ENCODE data around the gene ARMH1. TPM values are rescaled to one million over a fixed set of nuclear protein-coding genes. Genes with fewer than 3 reads are reported as not detected.

Gene ARMH1
- polyA plus RNA-seq, 1 donor: 7.3 TPM

DNA sequence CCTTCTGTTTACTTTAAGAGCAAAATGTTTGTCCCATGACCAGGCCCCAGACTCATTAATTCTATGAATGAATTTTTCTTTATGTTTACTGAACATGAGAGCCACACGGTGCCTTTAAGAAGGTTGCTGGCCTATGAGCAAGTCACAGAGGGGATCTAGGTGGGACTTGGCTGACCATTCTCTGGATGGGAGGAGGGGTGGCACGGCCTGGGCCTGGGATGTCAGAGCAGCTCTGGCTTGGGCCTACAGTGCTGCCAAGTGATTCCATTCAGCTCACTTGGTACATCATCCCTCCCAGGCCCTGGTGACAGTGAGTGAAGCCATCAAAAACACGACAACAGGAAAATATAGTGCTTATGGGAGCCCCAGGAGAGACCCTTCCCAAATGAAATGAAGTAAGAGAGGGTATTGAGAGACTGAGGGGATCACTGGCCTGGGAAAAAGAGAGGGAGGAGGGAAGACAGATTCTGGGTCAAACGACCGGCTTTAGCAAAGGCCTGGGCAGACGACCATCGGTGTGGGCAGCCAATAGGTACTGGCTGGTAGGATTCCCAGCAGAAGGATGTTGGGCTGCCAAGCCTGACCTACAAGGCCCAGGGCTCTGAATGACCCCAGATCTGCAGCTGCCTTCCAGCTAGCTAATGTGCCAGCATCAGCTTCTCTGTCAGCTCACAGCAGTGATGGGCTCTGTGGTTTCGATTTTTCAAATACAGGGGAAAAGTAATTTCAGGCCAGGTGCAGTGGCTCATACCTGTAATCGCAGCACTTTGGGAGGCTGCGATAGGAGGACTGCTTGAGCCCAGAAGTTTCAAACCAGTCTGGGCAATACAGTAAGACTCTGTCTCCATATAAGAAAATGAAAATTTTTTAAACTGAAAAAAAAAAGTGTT is 3.5 kb upstream of the ARMH1 start:
- no peak for DNase-seq

DNA sequence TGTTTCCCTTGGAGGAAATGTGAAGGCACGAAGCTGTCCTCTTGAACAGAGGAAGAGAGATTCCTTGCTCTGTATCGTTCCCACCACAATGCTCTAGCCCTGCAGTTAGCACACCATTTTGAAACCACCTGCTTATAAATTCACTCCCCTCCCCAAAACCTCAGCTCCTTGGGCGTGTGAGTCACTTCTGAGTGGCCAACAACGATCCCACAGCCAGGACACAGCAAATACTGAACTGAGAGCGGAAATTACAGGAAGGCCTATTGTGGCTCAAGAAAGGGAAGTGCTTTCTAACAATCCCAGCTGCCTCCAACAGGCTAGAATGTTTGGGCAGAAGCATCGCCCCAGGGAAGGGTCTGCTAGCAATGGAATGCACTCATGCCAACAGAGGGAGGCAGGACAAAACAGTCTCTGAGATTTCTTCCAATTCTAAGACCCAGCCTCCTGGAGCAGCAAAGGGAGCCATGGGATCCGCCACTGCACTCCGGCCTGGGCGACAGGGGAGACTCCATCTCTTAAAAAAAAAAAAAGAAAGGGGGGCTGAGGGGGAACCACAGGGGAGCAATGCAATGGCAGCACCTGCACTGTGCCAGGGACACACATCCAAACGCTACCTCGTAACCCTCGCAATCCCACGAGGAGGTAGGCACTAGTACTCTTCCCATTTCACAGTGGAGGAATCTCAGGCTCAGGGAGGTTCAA is 2.1 kb upstream of the ARMH1 start:
- no peak for DNase-seq

DNA sequence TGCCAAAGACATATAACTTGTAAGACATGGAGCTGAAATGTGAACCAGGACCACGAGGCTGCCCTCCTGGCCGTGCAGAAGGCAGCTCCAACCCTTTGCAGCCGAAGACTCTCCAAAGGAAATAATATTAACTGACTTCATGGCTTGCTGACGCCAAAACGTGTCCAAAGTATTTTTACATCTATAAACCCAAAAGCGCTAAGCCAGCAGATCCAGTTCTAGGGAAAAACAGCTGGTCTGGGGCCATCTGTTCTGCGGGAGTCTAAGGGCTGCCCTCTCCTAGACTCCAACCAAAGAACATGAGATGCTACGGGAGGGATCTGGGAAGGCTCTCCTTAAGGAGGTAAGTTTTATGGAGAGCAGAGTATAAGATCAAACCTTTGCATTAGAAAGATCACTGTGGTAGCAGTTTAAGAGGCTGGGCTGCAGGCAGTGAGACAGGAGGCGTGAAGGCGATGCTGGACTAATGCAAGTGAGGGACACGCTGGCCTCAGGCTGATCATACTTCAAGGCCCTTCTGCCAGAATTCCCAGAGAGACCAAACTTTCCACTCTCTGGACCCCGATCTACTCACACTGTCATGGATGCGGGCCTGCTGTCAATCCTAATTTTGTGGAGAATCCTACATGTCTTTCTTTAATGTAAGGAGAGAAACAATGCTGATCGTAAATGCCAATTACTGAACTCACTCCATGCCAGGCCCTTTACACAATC is 1.4 kb upstream of the ARMH1 start:
- no peak for DNase-seq

DNA sequence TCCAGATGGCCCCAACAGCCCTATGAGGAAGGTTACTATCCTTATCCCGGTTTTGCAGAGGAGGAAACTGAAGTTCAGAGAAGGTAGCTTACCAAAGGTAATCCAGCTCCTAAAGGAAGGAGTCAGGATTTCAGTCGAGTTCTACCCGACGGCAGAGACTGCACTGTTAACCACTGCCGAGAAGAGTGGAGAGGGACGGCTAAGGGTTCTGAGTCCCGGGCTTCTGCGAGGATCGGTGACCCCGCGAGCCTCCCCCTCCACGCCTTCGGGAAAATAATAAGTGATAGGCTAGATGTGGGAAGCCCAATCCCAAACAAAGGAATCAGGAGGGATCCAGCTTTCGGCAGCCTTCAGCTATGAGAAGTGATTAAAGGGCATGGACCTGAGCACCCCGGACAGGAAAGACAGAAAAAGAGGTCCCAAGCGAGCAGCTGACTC is 820 bp upstream of the ARMH1 start:
- no peak for DNase-seq

DNA sequence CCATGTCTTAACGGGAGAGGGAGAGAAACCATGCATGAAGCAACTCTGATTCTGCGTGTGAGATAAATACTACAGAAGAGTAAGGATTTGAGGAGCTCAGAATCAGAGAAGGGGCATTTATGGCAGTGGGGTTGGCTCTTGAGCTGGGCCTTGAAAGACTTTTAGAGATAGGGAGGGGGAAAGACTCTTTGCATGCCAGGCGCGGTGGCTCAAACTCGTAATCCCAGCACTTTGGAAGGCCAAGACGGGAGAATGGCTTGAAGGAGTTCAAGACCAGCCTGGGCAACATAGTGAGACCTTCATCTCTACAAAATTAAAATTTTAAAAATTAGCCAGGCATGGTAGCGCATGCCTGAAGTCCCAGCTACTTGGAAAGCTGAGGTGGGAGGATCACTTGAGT is 672 bp downstream of the ARMH1 start:
- DNase-seq: no peak

DNA sequence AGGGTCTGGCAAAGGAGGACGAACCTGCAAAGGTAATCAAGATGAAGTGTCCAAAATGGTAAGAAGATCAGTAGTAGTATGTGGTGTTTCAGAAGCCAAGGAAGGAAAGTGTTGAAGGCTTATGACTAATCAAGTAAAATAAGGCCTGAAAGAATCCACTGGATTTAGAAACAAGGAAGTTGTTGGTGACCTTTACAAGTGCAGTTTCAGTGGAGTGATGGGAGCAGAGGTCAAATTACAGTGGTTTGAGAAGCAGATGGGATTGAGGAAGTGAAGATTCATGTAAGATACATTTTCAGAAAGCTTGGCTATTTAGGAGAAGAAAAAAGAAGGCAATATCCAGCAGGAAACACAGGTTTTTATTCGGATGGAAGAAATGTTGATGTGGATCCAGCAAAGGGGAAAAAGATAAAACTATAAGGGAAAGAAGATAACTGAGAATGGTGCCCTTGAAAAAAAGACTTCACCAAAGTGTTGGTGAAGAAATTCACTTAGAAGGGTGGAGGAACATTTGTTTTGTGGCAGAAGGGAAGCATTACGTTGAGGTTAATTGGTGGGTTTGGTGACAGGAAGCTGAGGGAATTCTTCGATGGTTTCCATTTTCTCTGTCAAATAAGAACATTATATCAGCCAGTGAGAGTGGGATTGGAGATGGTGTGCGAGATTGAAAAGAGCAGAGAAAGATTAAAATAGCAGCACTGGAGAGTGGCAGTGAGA is 2.1 kb downstream of the ARMH1 start:
- DNase-seq: no peak

DNA sequence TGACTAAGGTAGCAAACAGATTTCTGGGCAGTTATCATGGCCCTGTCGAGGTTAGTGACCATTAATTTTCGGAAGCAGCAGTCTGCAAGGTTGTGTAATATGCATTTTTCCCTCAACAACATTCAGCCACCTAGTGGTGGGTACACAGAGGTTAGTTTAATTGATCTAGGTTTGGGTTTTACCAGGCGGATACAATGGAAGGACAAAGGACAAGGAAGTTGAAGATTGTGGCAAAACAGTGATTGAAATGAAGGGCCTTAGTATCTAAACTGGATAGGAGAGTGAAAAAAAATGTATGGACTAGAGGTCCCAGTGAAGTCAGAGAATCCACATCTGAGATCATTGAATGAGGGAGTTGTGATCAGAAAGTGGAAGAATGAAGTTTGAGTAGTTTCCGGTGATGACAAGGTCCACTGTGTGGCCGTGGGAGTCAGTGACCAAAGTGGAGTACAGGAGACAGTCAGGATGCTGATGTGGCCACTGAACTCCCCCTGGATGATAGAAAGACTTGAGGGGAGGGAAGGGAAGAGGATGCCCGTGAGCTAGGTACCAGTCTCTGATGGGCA is 2.8 kb downstream of the ARMH1 start:
- DNase-seq: no peak

DNA sequence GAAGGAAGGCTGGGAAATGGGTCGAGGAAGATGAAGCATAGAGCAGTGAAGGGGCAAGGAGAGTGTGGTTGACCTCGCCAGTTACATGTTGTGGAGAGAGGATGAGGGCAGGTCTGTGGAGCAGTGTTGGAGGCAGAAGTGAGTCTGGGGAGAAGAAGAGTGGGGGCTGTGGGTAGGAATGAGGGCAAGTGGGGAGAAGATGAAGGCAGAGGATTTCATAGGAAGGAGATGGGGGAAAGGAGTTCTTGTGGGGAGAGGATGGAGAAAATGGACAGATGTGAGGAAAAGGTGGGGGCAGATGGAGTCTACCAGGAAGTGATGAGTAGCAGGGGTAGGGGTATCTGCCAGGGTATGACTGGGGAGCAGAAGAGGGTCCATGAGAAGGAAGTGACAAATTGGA is 3.6 kb downstream of the ARMH1 start:
- no peak for DNase-seq

DNA sequence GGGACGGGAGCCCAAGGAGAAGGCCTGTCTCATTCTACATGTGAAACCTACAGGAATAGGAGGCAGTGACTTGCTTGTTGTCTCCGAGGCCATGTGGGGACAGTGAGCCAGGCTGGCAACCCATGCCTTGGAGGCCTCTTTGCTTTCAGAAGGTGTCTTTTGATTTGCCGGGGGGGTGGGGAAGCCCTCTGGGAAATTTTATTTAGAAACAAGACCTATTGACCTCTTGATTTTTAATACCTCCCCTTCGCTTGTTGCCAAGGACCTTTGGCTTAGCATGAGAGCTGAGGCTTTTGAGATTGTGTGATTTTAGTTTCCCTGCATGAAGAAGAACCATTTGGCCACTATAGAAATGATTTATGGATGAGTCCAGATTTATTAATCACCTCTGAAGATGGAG is 4.1 kb downstream of the ARMH1 start:
- DNase-seq: no peak

DNA sequence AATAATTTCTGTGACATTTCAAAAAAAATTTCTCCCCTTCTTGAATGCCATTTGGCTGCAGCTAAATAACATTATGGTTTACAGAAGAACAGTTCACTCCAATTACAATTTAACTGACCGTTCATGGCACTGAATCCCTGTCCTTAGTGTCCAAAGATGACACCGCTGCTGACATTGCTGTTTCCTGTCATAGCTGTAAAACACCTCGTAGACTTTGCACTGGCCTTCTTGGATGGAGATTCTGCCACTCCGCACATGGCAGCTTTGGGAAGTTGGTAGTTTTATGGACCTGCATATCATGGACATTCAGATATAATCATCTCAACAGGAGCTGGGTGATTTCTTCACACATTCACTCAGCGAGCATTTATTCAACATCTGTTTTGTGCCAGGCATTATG is 5.0 kb downstream of the ARMH1 start:
- DNase-seq: no peak

DNA sequence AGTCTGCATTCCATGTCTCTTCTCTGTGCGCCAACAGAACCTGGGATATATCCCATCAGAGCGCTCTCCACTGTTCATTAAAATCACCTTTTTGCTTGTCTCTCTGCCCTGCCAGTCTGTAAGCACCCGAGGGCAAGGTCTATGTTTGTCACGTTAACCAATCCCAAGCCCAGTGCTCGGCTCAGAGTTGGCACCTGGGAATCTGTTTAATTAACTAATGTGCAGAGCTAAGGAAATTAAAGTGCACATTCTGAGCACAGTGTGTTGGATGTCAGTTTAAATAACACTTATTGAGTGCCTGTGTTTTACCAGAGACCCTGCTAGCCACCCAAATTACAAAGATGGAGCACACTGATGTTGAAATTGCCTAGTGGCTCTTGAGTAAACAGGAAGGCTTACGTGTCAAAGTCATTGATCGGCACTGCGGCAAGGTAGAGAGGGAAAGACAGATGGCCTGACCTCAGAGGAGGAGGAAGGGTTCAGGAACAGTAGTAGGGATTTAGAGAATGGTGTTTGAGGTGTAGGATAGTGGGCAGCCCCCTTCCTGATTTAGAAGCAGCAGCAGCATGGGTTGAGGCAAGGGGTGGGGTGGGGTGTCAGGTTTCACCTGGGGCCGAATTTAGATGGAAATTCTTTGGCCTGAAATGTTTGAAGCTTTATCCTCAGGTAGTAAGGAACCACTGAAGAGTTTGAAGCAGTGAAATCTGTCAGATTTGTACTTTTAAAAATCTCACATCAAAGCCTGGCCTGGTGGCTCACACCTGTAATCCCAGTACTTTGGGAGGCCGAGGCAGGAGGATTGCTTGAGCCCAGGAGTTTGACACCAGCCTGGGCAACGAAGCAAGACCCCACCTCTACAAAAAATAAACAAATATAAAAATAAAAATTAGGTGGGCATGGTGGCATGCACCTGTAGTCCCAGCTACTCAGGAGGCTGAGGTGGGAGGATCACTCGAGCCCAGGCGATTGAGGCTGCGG is 7.7 kb downstream of the ARMH1 start:
- no peak for DNase-seq

DNA sequence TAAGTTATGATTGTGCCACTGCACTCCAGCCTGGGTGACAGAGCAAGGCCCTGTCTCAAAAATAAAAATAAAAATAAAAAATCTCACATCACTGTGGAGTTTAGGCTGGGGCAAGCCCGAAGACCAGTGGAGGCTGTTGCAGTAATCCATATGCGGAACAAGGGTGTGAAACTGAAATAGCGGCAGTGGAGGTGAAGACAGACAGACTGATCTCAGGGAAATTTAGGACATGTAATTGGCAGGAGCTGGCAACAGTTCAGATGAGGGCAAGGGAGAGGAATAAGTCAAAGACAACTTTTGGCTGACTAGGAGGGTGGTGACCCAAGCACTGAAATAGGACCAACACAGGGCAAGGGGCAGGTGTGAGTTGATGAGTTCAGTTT is 8.4 kb downstream of the ARMH1 start:
- no peak for DNase-seq

DNA sequence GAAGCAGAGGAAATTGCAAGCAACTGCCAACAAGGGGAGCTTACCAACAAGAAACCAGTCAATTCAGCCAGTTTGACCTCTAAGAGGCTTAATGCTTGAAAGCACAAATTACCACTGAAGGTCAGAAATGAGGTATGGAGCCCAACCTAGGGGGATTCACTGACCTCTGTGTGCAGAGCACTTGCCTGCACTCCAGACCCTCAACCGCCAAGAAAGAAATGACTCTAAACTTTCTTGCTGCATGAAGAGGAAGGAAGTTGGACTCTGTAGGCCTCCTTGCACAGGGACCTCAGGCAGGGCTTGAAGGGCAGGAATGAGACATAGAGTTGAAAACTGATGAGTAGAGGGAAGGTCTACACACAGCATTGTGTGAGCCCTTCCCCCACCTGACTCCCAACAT is 10.0 kb downstream of the ARMH1 start:
- no peak for DNase-seq

DNA sequence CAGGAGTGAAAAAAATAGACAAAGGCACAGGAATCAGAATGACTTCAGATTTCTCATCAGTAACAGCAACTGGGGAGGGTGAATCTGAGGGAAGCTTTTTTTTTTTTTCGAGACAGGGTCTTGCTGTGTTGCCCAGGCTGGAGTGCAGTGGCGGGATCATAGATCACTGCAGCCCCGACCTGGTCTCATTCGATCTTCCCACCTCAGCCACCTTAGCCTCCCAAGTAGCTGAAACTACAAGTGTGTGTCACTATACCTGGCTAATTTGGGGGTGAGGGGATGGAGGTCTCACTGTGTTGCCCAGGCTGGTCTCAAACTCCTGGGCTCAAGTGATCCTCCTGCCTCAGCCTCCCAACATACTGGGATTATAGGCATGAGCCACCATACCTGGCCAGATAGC is 10.7 kb downstream of the ARMH1 start:
- no peak for DNase-seq

DNA sequence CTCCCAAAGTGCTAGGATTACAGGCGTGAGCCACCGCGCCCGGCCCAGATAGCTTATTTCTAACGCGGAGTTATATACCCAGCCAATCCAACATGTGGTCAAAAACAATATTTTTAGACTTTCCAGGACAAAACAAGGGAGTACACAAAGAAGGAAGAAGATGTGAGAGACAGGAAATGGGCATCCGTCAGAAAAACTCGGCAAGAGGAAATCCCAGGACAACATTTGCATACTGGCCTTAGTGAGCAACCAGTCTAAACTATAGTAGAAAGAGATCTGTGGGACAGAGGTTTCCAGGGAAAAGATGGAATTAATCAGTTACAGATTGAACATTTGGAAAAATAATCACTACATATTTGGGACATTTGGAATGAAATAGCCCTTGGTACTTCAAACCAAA is 11.4 kb downstream of the ARMH1 start:
- DNase-seq: no peak

DNA sequence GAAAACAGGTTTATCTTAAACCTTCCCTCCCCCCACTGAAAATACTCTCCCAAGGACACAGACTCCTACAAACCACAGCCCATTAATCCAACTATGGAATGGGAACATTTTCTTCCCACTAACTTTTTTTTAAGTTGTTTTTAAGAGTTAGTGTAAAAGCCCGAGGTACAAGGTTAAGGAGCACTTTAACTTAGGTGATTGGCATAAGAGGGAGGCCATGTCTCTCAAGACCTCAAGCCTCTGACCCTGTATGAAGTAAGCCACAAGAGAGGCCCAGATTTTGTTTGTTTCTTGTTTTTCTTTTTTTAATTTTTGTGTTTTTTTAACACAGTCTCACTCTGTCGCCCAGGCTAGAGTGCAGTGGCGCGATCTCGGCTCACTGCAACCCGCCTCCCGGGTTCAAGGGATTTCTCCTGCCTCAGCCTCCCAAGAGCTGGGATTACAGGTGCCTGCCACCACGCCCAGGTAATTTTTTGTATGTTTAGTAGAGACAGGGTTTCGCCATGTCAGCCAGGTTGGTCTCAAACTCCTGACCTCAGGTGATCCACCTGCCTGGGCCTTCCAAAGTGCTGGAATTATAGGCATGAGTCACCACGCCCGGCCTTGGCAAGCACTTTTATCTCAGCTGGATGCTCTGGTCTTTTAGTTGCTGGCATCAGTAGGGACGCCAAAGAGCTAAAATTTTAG is 14.4 kb downstream of the ARMH1 start:
- DNase-seq: no peak

DNA sequence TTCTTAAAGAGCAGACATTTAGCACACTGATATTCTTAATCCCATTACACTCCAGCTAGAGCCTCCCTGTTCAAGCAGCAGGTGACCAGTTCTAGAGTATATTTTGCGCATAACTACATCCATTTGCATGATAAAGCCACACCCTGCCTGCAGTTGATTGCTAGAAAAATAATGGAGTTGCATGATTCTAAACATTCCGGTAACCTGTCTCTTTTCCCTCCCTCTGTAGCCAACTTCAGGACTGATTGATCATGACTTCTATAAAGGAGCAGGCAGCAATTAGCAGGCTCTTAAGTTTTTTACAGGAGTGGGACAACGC is 14.9 kb downstream of the ARMH1 start:
- DNase-seq: no peak

DNA sequence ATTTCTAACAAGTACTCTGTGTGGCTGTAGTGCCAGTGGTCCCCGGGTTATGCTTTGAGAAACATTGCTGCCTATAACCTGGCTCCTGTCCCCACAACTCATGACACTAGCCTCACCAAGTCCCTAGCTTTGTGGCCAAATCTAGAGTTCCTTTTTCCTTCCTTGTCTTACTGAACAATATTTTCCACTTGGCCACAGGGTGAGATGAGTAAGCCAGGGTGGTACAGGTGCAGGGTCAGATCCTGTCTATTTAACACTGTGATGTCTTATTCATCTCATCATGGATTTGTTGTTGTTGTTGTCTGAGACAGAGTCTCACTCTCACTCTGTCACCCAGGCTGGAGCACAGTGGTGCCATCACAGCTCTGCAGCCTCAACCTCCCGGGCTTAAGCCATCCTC is 18.6 kb downstream of the ARMH1 start:
- no peak for DNase-seq

DNA sequence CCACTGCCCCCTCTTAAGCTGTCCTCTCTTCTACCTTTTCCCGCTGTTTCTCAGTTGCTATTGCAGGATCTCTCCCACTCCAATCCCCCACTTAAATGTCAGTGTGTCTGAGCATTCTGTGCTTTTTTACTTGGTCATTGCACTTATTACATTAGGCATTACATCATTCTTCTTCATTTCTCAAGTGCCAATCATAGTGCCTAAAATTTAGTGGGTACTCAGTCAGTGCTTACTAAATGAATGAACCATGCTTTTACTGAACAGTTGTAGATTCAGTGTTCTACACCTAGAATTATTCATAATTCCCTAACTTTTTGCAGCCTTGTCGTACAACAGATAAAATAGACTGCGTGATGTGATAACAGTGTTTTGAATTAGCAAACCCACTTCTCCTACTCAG is 19.4 kb downstream of the ARMH1 start:
- DNase-seq: no peak

DNA sequence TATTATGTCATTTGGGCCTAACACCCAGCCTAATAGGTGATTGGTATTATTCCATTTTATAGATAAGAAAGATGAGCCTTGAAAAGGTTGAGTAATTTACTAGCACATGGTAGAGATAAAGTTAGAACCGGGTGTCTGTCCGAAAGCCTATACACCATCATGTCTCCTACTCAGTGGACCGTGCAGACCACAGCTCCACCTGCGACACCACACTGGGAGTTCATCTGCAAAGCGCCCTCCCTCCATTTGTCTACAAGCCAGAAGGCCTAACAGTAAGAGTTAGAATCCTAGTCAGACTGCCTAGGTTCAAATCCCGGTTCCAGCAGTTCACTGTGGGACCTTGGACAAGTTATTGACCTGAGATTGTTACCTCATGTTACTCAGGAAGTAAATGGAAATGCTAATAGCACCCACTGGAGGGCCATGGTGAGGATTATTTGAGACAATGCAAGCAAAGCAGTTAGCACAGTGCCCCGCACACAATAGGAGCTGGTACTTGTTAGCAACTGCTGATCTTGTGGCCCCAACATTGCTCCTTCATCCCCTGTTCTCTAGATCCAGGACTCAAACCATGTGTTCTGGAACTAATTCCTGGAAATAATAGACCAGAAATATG is 20.5 kb downstream of the ARMH1 start:
- no peak for DNase-seq
